GM10248 (cell line): ENCODE results near the gene DTNBP1.

ENCODE experiments used
- CTCF ChIA-PET: fragments of 300-600 bp; sonication (Branson Sonifier 250); formaldehyde crosslinking; extraction: SDS; loops from one replicate; lab custom pipeline; 2021; ENCODE audit warnings: antibody characterized with exemption; lab: Yijun Ruan, JAX
- POLR2A ChIA-PET: fragments of 350-650 bp; sonication (Branson Sonifier 250); formaldehyde crosslinking; extraction: SDS; loops from one replicate; lab custom pipeline; 2020; ENCODE audit warnings: antibody characterized with exemption; lab: Yijun Ruan, JAX
- DNase-seq: peaks from one replicate; pipeline ENCODE4 v3.0.0; 2012; ENCODE audit errors: extremely low spot score
- TF ChIP-seq, protein P1 (sequence below): IDR thresholded peaks from 2 replicates; pipeline ENCODE4 v1.5.1; 2012; ENCODE audit warnings: mild to moderate bottlenecking, low read depth; ENCODE audit errors: extremely low read depth, missing control alignments, control extremely low read depth

Gene DTNBP1

DNA sequence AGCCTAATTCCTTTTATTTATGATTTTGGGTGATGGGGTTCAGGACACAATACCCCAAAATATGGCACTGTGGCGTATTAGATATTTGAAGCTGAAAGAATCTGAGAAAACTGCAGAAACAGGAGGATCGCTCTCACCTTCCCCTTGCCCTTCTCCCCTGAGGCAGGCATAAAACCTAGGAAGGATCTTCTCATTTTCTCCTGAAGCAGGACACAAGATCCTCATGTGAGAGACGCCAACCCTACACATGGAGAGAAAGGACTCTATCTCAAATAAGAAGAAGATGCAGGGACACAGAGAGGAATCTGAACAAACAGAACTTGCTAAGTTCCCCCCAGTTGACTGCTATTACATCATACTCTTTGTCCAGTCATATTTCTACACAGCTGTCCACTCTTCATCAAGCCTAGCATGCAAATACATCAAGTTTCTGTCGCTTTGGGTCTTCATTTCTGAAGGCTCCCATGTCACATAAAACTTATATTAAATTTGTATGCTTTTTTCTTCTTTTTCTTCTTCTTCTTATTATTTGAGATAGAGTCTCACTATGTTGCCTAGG, 109.0 kb downstream of the DTNBP1 start:
- no peak for DNase-seq
- TF ChIP-seq, protein P1, sequence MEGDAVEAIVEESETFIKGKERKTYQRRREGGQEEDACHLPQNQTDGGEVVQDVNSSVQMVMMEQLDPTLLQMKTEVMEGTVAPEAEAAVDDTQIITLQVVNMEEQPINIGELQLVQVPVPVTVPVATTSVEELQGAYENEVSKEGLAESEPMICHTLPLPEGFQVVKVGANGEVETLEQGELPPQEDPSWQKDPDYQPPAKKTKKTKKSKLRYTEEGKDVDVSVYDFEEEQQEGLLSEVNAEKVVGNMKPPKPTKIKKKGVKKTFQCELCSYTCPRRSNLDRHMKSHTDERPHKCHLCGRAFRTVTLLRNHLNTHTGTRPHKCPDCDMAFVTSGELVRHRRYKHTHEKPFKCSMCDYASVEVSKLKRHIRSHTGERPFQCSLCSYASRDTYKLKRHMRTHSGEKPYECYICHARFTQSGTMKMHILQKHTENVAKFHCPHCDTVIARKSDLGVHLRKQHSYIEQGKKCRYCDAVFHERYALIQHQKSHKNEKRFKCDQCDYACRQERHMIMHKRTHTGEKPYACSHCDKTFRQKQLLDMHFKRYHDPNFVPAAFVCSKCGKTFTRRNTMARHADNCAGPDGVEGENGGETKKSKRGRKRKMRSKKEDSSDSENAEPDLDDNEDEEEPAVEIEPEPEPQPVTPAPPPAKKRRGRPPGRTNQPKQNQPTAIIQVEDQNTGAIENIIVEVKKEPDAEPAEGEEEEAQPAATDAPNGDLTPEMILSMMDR: no peak
- ChIA-PET POLR2A (interaction anchor here (0.6 kb wide), 1 partner anchor 20 kb away, joined by 7 read pairs; no protein-coding TSS in a partner anchor), CTCF (interaction anchor here (1.1 kb wide), 1 partner anchor 9 kb away, joined by 3 read pairs; no protein-coding TSS in a partner anchor)

DNA sequence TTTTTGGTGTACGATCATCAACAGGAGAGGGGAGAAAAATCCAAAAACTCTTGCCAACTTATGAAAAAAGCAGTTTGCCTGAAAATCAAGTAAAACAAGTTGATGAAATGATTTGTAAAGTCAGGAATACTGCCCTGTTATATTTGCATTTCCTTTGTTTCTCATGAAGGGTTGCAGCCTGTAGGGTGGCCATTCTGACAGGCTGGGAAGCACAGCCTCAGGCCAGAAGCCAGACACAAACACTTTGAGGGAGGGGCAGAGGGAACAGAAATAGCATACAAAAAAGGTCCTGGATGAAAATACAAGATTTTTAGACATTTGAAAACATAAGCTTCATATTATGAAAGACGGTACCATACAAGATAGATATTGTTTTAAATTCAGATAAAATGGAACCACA, 109.8 kb downstream of the DTNBP1 start:
- DNase-seq: no peak
- CTCF ChIA-PET: interaction anchor here (1.1 to 3.5 kb wide), 5 partner anchors 9 to 73 kb away, joined by 3 to 18 read pairs (median 6); no protein-coding TSS in a partner anchor
- TF ChIP-seq, protein P1: no peak
- POLR2A ChIA-PET: interaction anchor here (0.6 kb wide), 1 partner anchor 19 kb away, joined by 7 read pairs; no protein-coding TSS in a partner anchor

DNA sequence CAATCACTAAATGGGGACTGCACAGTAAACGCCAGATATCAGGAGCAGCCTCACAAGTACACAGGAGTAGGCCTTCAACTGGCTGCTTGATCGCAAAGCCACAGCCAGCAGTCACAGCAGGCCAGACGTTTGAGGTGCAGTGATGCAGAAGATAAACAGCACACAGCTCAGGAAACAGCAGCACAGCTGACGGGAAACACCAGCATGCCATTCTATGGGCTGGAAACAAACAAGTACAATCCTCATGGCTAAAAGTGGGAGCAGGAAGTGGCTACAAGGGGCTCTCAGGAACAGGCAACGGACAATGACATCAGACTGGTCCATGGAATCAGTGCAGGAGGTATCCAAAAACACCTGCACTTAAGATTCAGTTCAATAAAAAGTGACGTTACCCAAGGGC, 111.0 kb downstream of the DTNBP1 start:
- POLR2A ChIA-PET: no interaction called here

GRCh38 chr6:15551262-15551661, 111.6 kb downstream of the DTNBP1 start:
- ChIA-PET CTCF (interaction anchor here (0.9 to 3.5 kb wide), 9 partner anchors 8 to 75 kb away, joined by 3 to 18 read pairs (median 5); no protein-coding TSS in a partner anchor), POLR2A (no interaction called here)
- TF ChIP-seq, protein P1: no peak
- DNase-seq: no peak

More for the DNA sequence above, 111.0 kb downstream of the DTNBP1 start:
- CTCF ChIA-PET: interaction anchor here (0.8 to 3.5 kb wide), 9 partner anchors 8 to 75 kb away, joined by 3 to 18 read pairs (median 5); no protein-coding TSS in a partner anchor
- no peak for DNase-seq
- TF ChIP-seq, protein P1: no peak

DNA sequence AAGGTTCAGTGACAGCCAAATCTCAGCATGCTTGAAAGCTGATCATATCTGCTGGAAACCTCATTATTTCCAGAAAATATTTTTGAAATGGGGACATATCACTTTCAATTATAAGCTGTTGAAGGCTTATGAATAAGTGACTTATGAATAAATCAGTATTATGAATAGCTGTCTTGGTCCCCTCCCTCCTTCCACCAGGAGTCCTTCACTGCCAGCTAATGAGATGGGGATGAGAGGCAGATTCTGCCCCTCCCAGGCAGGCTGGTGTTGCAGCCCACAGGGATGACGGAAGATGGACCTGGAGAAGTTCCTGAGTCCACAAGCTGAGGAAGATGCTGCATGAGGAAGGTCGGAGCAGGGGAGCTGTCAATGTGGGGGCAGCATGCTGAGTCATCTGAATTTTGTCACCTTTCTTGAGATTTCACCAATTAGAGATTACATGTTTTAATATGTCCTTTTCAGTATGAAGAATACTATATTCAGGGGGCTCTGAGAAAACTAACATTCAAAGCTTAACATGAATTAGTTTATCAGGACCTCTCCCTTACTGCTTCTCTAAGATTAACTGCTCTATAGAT, 112.2 kb downstream of the DTNBP1 start:
- ChIA-PET POLR2A (no interaction called here), CTCF (interaction anchor here (0.7 to 3.5 kb wide), 8 partner anchors 8 to 68 kb away, joined by 3 to 18 read pairs (median 5); no protein-coding TSS in a partner anchor)
- TF ChIP-seq, protein P1: no peak

GRCh38 chr6:15549371-15549770, 113.5 kb downstream of the DTNBP1 start:
- TF ChIP-seq, protein P1: no peak
- ChIA-PET CTCF (interaction anchor here (1.2 to 1.6 kb wide), 2 partner anchors 14 to 69 kb away, joined by 3 to 5 read pairs; no protein-coding TSS in a partner anchor), POLR2A (no interaction called here)
- DNase-seq: no peak

More for the DNA sequence above, 112.2 kb downstream of the DTNBP1 start:
- DNase-seq: no peak
